Osteoblast (primary cell): ENCODE results near the gene GAP43. TPM values are rescaled to one million over a fixed set of nuclear protein-coding genes. Genes with fewer than 3 reads are reported as not detected.
A peak's percentile ranks its signal among the peaks of the same experiment; 100 is the strongest.

Source experiments
- DNase-seq: peaks from one replicate; pipeline ENCODE4 v3.0.0; 2011; ENCODE audit warnings: low spot score, mixed read lengths; ENCODE audit not compliant: insufficient read length; ENCODE audit errors: missing footprints
- H2AFZ ChIP-seq: 2 replicates; pipeline ENCODE4 v1.6.0; 2011; ENCODE audit warnings: mild to moderate bottlenecking, low read length
- H3K27ac ChIP-seq: 2 replicates; pipeline ENCODE4 v1.5.1; 2011; ENCODE audit warnings: mild to moderate bottlenecking, low read depth, low read length, moderate library complexity
- H3K27me3 ChIP-seq: 2 replicates; pipeline ENCODE4 v1.6.0; 2012; ENCODE audit warnings: mild to moderate bottlenecking, control low read depth, inconsistent platforms, low read length, moderate library complexity; ENCODE audit not compliant: insufficient read depth
- H3K36me3 ChIP-seq: 2 replicates; pipeline ENCODE4 v1.5.1; 2011; ENCODE audit warnings: mild to moderate bottlenecking, low read length, control low read depth, moderate library complexity; ENCODE audit not compliant: insufficient read depth
- H3K4me1 ChIP-seq: 2 replicates; pipeline ENCODE4 v1.5.1; 2011; ENCODE audit warnings: mild to moderate bottlenecking, low read length, control low read depth, moderate library complexity; ENCODE audit not compliant: insufficient read depth
- H3K4me2 ChIP-seq: 2 replicates; pipeline ENCODE4 v1.6.0; 2011; ENCODE audit warnings: mild to moderate bottlenecking, low read length; ENCODE audit not compliant: insufficient read depth
- H3K4me3 ChIP-seq: fragments of 200-600 bp; sonication (generic); 3 replicates; pipeline ENCODE4 v1.5.1; 2012; ENCODE audit warnings: mild to moderate bottlenecking, low read length, inconsistent platforms; ENCODE audit not compliant: insufficient read depth
- H3K79me2 ChIP-seq: 2 replicates; pipeline ENCODE4 v1.6.0; 2012; ENCODE audit warnings: mild to moderate bottlenecking, low read length, control low read depth, inconsistent platforms; ENCODE audit not compliant: insufficient read depth
- H3K9me3 ChIP-seq: 2 replicates; pipeline ENCODE4 v1.5.1; 2011; ENCODE audit warnings: low read depth, low read length, control low read depth
- H4K20me1 ChIP-seq: 2 replicates; pipeline ENCODE4 v1.6.0; 2012; ENCODE audit warnings: mild to moderate bottlenecking, low read length, control low read depth; ENCODE audit not compliant: insufficient read depth
- total RNA-seq: library from RNA; depleted of rRNA; stranded (reverse); fragments of >200 nt; gene quantifications from 2 replicates; pipeline ENCODE4 v1.2.3, GENCODE V29; 2012
- TF ChIP-seq, protein P1 (sequence below): IDR thresholded peaks from 2 replicates; pipeline ENCODE4 v1.5.1; 2011; ENCODE audit warnings: mild to moderate bottlenecking, low read depth, low read length, moderate library complexity; ENCODE audit errors: extremely low read depth

GAP43 gene
- total RNA-seq, 1 donor: 3.6 TPM

DNA sequence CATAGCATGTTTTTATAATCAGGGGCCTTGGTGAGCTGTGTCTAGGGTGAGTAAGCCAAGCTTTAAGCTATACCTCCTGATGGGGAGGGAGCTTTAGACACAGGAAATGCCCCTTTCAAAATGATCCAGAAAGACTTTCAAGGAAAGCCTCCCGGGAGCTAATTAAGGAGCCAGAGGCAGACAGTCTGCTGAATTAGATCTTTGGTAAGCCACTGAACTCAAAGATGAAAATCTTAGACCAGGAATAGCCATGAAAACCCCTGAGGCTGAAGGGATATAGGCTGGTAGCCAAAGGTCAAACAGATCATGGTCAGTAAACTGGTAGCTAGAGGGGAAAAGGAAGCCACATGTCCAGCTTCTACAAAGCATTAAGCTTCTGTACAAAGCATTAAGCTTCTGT is 42.7 kb upstream of the GAP43 start:
- no peak overlapping the region for H3K4me2 ChIP-seq
- H2AFZ ChIP-seq: peak overlapping the region; percentile 28
- TF ChIP-seq, protein P1, sequence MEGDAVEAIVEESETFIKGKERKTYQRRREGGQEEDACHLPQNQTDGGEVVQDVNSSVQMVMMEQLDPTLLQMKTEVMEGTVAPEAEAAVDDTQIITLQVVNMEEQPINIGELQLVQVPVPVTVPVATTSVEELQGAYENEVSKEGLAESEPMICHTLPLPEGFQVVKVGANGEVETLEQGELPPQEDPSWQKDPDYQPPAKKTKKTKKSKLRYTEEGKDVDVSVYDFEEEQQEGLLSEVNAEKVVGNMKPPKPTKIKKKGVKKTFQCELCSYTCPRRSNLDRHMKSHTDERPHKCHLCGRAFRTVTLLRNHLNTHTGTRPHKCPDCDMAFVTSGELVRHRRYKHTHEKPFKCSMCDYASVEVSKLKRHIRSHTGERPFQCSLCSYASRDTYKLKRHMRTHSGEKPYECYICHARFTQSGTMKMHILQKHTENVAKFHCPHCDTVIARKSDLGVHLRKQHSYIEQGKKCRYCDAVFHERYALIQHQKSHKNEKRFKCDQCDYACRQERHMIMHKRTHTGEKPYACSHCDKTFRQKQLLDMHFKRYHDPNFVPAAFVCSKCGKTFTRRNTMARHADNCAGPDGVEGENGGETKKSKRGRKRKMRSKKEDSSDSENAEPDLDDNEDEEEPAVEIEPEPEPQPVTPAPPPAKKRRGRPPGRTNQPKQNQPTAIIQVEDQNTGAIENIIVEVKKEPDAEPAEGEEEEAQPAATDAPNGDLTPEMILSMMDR: no peak

DNA sequence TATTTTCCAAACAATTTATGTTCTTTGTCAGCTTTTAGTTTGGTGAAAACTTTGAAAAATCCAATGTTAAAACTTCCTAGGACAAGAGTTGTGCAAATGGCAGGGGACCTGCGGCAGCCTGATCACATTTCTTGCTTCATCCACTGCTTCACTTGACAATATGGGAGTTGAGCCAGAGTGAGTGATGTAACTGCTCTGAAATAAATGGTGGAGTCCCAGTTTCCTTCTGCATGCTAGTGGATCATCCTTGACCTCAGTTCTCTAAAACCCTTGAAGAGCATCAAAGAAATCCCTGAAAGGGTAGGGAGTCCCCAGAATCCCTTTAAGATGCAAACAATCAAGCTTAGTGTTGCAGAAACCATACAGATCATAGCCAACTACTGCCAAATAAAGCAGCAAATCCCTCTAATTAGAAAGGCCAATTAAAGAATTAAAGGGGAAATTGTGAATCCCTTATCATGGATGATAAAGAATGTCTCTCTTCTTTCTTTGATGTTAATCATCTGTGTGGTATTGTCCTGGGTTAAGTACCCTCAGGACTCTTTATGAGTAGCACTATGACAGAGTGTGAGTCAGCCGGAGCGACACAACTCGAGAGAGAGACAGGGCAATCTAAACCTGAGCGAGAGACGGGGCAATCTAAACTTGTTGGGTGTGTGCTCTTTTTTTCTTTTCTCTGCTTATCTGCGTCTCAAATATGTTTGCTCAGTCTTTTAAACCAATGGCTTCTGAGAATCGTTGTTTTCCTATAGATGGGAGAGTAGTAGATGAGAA is 41.8 kb upstream of the GAP43 start:
- Histone ChIP-seq H3K4me1 (no peaks in the 10 kb centered on the region), H3K27me3 (no peaks in the 10 kb centered on the region), H3K36me3 (no peaks in the 10 kb centered on the region), H3K27ac (no peak overlapping the region), H3K79me2 (no peaks in the 10 kb centered on the region), H3K9me3 (no peaks in the 10 kb centered on the region), H2AFZ (no peak overlapping the region), H3K4me3 (no peak overlapping the region), H4K20me1 (no peaks in the 10 kb centered on the region), H3K4me2 (no peak overlapping the region)
- no peak for DNase-seq
- TF ChIP-seq, protein P1: no peak

More for the DNA sequence above, 42.7 kb upstream of the GAP43 start:
- Histone ChIP-seq H3K4me3 (no peak overlapping the region), H3K4me1 (no peaks in the 10 kb centered on the region), H3K9me3 (no peaks in the 10 kb centered on the region), H3K79me2 (no peaks in the 10 kb centered on the region), H3K36me3 (no peaks in the 10 kb centered on the region), H3K27me3 (no peaks in the 10 kb centered on the region), H4K20me1 (no peaks in the 10 kb centered on the region), H3K27ac (no peak overlapping the region)
- DNase-seq: no peak

- Histone ChIP-seq H3K4me1 (no peaks in the 10 kb centered on the region), H3K27me3 (no peaks in the 10 kb centered on the region), H3K36me3 (no peaks in the 10 kb centered on the region), H3K4me2 (no peak overlapping the region), H3K9me3 (no peaks in the 10 kb centered on the region), H2AFZ (no peak overlapping the region), H4K20me1 (no peaks in the 10 kb centered on the region), H3K27ac (no peak overlapping the region), H3K4me3 (no peak overlapping the region), H3K79me2 (no peaks in the 10 kb centered on the region)
- DNase-seq: no peak
- TF ChIP-seq, protein P1: no peak
Measured at GRCh38 chr3:115588201-115589115, 34.9 kb upstream of the GAP43 start.

DNA sequence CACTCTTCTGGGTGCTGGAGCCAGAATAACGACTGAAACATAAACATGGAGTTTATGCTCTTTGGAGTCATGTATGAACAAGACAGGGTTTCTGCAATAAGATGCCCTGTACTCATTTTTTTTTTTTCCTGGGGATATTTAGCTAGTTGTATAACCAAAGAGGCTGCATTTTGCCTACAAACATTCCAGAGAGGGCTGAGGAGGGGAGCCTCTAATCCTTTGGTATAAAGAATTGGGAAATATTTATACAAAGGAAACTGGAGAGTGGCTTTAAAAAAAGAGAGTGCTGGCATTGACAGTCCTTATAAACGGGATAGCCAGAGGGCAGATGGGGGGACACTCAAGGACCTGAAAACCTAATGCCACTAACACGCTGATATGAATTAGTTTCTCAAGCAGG is 32.4 kb upstream of the GAP43 start:
- no peaks in the 10 kb centered on the region for H3K4me1 ChIP-seq
- H3K4me3 ChIP-seq: no peak overlapping the region
- no peaks in the 10 kb centered on the region for H3K9me3 ChIP-seq
- H3K4me2 ChIP-seq: no peak overlapping the region
- no peak for DNase-seq
- H2AFZ ChIP-seq: no peak overlapping the region
- no peaks in the 10 kb centered on the region for H3K36me3 ChIP-seq
- no peak overlapping the region for H3K27ac ChIP-seq
- H3K79me2 ChIP-seq: no peaks in the 10 kb centered on the region
- no peaks in the 10 kb centered on the region for H4K20me1 ChIP-seq
- H3K27me3 ChIP-seq: no peaks in the 10 kb centered on the region
- TF ChIP-seq, protein P1: no peak
